ENCODE results near the gene NUDT8. TPM values are rescaled to one million over a fixed set of nuclear protein-coding genes. Genes with fewer than 3 reads are reported as not detected.
A peak's percentile ranks its signal among the peaks of the same experiment; 100 is the strongest.

The NUDT8 gene
- total and polyA plus RNA-seq, 2 of the 8 experiments (the other 6 are each of a cell fraction or from before 2014, with no cell fraction given) = 7.2 to 8.3 TPM

DNA sequence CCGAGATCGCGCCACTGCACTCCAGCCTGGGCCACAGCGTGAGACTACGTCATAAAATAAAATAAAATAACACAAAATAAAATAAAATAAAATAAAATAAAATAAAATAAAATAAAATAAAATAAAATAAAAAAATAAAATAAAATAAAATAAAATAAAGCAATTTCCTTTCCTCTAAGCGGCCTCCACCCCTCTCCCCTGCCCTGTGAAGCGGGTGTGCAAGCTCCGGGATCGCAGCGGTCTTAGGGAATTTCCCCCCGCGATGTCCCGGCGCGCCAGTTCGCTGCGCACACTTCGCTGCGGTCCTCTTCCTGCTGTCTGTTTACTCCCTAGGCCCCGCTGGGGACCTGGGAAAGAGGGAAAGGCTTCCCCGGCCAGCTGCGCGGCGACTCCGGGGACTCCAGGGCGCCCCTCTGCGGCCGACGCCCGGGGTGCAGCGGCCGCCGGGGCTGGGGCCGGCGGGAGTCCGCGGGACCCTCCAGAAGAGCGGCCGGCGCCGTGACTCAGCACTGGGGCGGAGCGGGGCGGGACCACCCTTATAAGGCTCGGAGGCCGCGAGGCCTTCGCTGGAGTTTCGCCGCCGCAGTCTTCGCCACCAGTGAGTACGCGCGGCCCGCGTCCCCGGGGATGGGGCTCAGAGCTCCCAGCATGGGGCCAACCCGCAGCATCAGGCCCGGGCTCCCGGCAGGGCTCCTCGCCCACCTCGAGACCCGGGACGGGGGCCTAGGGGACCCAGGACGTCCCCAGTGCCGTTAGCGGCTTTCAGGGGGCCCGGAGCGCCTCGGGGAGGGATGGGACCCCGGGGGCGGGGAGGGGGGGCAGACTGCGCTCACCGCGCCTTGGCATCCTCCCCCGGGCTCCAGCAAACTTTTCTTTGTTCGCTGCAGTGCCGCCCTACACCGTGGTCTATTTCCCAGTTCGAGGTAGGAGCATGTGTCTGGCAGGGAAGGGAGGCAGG lies 46.2 kb downstream of the NUDT8 start, which contains the start of gene GSTP1 (continued):
- TF ChIP-seq SIN3A (conservative IDR thresholded peaks at IDR 0.05 in 1 of 2, IDR thresholded peaks at IDR 0.05 in 1 of 2; ENCODE audit: low read depth in 1 of 2, low read length in 2 of 2) = peak in 1 of 2 experiments; percentile 18; a peak in 2 of 4 replicates
- TF ChIP-seq CEBPB (IDR thresholded peaks at IDR 0.05; ENCODE audit: low read depth, low read length) = no peak; the same call in 1 of the 2 replicates
- peak; percentile 68 for TF ChIP-seq ASH2L (IDR thresholded peaks at IDR 0.05; ENCODE audit: low read length)
- TF ChIP-seq, protein P1, sequence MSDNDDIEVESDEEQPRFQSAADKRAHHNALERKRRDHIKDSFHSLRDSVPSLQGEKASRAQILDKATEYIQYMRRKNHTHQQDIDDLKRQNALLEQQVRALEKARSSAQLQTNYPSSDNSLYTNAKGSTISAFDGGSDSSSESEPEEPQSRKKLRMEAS (IDR thresholded peaks at IDR 0.05) = 0 out of 2 replicates have a peak, but pooled peaks have one; percentile 8
